ENCODE data around the gene CYBA.

The CYBA gene

DNA sequence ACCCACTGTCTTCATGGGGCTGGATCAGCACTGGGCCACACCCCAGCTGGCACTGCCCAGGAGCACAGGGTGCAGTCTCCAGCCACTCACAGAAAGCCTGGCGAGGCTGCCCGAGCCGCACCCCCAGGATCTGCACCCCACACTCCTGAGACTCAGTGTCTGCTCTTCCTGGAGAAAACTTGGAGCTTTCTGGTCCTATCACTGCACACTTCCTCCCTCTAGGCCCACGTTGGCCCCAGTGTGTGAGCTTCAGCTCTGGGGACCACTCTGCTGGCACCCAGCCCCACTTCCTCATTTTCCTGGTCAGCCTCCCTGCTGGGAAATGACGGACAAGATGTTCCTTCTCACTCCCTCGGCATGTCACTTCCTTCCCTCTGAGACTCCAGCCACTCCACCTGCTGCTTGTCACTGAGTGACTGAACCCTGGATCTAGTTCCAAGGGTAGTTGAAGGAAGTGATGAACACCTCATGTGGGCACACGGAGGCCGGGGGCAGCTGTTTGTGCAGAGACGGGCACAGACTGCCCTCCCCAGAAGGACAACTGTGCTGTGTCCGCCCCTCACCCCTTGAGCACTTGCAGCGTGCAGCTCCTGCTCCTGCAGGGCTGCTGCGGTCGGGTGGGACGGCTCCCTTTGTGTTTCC, 51.6 kb downstream of the CYBA start:
- TF ChIP-seq, protein P1, sequence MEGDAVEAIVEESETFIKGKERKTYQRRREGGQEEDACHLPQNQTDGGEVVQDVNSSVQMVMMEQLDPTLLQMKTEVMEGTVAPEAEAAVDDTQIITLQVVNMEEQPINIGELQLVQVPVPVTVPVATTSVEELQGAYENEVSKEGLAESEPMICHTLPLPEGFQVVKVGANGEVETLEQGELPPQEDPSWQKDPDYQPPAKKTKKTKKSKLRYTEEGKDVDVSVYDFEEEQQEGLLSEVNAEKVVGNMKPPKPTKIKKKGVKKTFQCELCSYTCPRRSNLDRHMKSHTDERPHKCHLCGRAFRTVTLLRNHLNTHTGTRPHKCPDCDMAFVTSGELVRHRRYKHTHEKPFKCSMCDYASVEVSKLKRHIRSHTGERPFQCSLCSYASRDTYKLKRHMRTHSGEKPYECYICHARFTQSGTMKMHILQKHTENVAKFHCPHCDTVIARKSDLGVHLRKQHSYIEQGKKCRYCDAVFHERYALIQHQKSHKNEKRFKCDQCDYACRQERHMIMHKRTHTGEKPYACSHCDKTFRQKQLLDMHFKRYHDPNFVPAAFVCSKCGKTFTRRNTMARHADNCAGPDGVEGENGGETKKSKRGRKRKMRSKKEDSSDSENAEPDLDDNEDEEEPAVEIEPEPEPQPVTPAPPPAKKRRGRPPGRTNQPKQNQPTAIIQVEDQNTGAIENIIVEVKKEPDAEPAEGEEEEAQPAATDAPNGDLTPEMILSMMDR (IDR thresholded peaks at IDR 0.05): no peak

DNA sequence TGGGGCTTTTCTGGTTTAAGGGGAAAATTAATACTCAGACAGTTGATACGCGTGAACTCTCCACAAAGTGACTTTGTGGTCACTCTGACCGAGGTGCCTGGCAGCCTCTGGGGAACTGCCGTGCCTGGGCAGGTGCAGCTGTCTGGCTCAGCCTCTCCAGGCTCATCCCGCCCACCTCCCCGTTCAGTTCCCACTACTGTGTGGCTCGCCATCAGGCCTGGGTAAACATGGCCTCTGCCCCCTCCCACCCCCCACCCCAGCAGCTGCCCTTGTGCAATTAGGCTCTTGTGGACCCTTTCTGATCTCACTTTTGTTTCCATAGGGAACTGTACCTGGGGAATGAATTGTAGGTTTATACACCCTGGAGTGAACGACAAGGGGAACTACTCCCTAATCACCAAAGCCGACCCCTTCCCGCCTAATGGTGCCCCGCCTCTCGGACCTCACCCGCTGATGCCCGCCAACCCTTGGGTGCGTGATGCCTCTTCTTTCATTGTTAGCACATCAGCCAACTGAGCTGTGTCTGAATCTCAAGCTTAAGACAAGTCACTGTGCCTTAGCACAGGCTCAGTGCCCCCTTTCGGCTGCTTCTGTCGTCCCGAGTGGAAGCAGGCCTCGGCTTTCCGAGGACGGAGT, 52.9 kb downstream of the CYBA start:
- TF ChIP-seq, protein P1 (IDR thresholded peaks at IDR 0.05): no peak

DNA sequence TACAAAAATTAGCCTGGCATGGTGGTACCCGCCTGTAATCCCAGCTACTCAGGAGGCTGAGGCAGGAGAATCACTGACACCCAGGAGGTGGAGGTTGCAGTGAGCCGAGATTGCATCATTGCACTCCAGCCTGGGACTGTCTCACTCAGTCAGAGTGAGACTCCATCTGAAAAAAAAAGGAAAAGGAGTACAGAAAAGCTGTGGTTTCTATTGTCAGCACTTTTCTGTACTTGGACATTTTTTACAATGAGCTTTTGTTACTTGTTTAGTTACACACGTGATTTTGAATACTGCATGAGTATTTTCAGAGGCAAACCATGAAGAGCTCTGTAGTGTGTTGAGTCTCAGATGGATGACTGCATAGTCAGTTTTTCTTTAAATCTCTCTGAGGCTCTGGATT, 54.4 kb downstream of the CYBA start:
- TF ChIP-seq, protein P1 (IDR thresholded peaks at IDR 0.05): no peak

DNA sequence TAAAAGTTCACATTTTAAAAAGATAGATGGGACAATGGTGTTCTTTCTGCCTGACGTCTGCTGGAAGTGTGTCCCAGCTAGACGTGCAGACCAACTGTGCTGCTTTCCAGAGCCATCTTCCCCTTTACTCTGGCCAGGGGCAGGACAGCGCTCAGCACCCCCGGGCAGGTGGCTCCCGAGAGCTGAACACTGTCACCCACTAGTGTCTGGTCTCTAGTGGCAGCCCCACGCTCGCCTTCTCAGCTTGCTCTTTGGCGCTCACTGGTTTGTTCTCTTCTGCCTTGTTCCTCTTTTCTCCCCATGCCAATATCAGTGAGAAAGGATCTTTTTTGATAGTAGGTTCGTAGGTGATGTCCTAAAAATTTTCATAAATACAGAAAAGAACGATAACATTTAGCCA, 54.9 kb downstream of the CYBA start:
- TF ChIP-seq, protein P1 (IDR thresholded peaks at IDR 0.05): no peak

DNA sequence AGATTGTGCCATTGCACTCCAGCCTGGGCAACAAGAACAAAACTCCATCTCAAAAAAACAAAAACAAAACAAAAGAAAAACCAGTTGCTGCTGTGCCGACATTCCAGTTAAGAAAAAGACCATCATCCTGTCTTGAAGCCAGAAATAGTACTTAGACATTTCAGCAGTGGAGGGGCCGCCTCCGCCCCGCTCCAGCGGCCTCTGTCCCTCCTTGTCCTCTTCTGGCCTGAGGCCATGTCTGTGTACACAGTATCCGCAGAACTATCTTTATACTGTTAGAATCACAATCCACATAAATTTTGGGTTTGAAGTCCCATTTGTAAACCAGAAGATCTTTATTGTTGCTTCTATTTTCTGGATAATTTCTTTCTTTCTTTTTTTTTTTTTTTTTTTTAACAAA, 55.8 kb downstream of the CYBA start:
- TF ChIP-seq, protein P1 (IDR thresholded peaks at IDR 0.05): no peak

DNA sequence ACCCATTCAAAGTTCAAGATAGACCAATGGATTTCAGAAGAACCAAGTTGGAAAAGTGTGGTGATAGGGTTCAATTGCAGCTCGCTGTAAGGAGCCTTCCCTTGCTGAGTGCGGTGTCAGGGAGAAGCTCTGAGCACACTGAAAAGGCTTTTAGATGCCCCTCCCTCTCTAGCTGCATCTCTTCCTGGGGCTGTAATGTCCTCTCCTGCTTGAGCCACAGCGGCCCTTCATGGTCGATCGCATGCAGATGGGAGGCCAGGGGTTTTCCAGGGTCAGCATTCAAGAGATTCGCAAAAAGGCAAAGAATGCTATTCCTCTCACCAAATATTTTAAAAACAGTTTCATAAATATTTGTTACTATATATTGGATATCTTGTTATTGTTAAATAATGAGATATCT, 56.9 kb downstream of the CYBA start:
- TF ChIP-seq, protein P1 (IDR thresholded peaks at IDR 0.05): no peak

DNA sequence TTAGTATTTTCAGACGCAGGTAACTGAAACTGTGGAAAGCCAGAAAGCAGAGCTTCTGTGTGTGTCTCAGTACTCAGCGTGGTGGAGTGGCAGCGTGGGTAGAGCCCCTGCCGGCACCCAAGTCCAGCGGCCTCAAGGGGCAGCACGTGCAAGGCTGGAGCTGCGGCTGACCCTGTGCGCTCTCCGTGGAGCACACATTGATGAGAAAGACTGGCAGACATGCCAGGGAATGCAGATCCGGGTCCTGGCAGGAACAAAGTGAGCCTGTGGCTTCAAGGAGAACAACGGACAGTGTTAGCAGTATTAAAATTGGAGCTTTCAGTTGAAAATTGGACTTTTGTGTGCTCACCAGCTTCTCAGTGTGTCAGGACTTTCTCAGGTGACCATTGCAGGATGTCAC, 57.4 kb downstream of the CYBA start:
- TF ChIP-seq, protein P1 (IDR thresholded peaks at IDR 0.05): no peak
